ENCODE results near the gene CBFA2T2. TPM values are rescaled to one million over a fixed set of nuclear protein-coding genes. Genes with fewer than 3 reads are reported as not detected.

CBFA2T2 gene
- total and polyA plus RNA-seq, 2 donors (not counting 1 experiment from before 2014, with no cell fraction given) = 26.9 to 30.0 TPM

DNA sequence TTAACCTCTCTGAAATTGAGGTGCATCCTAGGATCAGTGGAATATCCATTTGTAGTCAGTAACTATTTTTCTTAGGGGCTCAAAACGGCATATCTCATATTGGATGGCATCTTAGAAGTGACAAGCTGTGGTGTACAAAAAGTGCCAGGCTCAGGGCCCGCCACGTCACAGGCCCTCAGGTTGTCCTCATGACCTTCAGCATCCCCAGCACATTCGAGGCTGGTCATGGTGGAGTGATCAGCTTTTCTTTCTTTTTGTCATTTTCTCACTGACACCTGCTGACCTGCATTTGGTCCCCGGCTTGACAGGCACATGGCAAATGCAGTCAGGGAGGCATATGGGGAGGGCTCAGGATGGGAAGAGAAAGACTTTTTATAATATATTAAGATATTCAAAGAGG lies 203.4 kb downstream of the CBFA2T2 start:
- ATAC-seq (ENCODE audit: low read depth) = no peak
- CTCF ChIA-PET = no interaction called here

DNA sequence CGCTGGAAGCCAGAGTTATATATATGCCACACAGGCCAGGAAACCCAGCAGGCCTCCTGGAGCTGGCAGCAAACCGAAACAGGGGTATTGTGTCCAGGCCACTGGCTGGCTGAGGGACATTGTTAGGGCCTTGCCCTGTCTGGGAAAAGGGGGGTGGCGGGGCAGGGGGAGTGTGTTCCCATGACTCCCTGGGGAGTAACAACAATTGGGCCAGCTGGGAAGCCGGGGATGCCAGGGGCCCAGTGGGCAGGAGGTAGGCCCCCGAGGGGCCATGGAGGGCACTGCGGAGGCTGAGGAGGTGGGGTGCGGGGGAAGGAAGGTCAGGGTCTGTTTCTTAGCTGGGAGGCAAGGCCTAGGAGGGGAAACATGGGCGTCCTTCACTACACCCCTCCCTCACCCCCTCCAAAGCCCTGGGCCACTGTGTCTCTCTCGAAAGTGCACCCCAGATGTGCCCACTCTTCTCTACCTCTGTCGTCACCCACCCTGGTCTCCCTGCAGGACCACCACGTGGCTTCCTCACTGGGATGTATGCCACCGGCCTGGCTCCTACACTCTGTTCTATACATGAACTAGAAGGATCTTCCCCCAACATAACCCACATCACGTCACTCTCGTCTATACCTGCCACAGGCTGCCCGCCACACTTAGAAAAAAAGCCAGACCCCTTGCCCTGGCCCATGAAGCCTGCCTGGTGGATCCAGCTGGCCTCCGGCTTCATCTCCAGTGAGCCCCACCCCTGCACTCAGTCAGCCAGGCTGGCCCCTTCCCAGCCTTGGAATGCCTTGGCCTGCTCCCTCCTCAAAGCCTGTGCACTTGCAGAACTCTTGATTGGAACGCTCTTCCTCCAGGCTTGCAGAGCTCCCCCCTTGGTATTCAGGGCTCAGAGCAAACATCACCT lies 204.1 kb downstream of the CBFA2T2 start:
- H3K9me3 Mint-ChIP-seq (ENCODE audit: insufficient read depth) = no peaks in the 10 kb centered on the region

More for the DNA sequence above, 203.4 kb downstream of the CBFA2T2 start:
- intact Hi-C loops (cut with micrococcal nuclease) = no loop called here
- no peaks in the 10 kb centered on the region for H3K4me1 ChIP-seq (ENCODE audit: control insufficient read depth in 2 of 2, insufficient read depth in 2 of 2, low read length in 2 of 2)
- no peak overlapping the region for H3K27ac ChIP-seq (ENCODE audit: low read length in 2 of 2)
- DNase-seq = no peak
- no peaks in the 10 kb centered on the region for H3K27me3 Mint-ChIP-seq
- WGBS (ENCODE audit: insufficient coverage) = 100% methylated on average over 3 of the region's 5 CpGs
- no peak overlapping the region for H3K4me2 ChIP-seq (replicated peaks; ENCODE audit: low read depth, low read length, poor library complexity, severe bottlenecking)
- H2AFZ ChIP-seq (ENCODE audit: insufficient read depth, low read depth, low read length, poor library complexity, severe bottlenecking) = no peak overlapping the region
- H3K9me3 Mint-ChIP-seq (ENCODE audit: insufficient read depth) = no peaks in the 10 kb centered on the region
- H3K36me3 ChIP-seq (replicated peaks in 1 of 2; ENCODE audit: control extremely low read depth in 1 of 2, control insufficient read depth in 1 of 2, extremely low read depth in 1 of 2, insufficient read depth in 2 of 2, low read length in 1 of 2) = no peaks in the 10 kb centered on the region
- H3K4me3 ChIP-seq (ENCODE audit: control extremely low read depth in 1 of 5, extremely low read depth in 1 of 5, insufficient read depth in 1 of 5, low read depth in 2 of 5, low read length in 4 of 5) = no peak overlapping the region
- H3K9me3 ChIP-seq (ENCODE audit: control extremely low read depth in 1 of 3, control insufficient read depth in 2 of 3, insufficient read depth in 1 of 3, low read length in 2 of 3) = peaks cover 0 to 3% (median 0%) of the 10 kb centered on the region in 3 donors
- no peak overlapping the region for H3K4me3 Mint-ChIP-seq
- no peaks in the 10 kb centered on the region for H4K20me1 ChIP-seq (ENCODE audit: control insufficient read depth, insufficient read depth, low read length, poor library complexity, severe bottlenecking)
- no peaks in the 10 kb centered on the region for H3K79me2 ChIP-seq (ENCODE audit: control insufficient read depth, insufficient read depth, low read length)
- POLR2A ChIA-PET = interaction anchor here (0.6 kb wide), 1 partner anchor 108 kb away, joined by 3 read pairs; no protein-coding TSS in a partner anchor
- no peak overlapping the region for H3K27ac Mint-ChIP-seq
- no peaks in the 10 kb centered on the region for H3K27me3 ChIP-seq (replicated peaks in 1 of 4; ENCODE audit: control extremely low read depth in 1 of 4, control insufficient read depth in 3 of 4, insufficient read depth in 4 of 4, low read length in 3 of 4)
- no peak overlapping the region for H3K9ac ChIP-seq (ENCODE audit: low read length)
- TF ChIP-seq, protein P1, sequence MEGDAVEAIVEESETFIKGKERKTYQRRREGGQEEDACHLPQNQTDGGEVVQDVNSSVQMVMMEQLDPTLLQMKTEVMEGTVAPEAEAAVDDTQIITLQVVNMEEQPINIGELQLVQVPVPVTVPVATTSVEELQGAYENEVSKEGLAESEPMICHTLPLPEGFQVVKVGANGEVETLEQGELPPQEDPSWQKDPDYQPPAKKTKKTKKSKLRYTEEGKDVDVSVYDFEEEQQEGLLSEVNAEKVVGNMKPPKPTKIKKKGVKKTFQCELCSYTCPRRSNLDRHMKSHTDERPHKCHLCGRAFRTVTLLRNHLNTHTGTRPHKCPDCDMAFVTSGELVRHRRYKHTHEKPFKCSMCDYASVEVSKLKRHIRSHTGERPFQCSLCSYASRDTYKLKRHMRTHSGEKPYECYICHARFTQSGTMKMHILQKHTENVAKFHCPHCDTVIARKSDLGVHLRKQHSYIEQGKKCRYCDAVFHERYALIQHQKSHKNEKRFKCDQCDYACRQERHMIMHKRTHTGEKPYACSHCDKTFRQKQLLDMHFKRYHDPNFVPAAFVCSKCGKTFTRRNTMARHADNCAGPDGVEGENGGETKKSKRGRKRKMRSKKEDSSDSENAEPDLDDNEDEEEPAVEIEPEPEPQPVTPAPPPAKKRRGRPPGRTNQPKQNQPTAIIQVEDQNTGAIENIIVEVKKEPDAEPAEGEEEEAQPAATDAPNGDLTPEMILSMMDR (IDR thresholded peaks at IDR 0.05) = no peak
- TF ChIP-seq EZH2 (IDR thresholded peaks at IDR 0.05; ENCODE audit: borderline replicate concordance, insufficient read depth, low read depth, low read length, poor library complexity, severe bottlenecking) = no peak
- no peaks in the 10 kb centered on the region for H3K4me1 Mint-ChIP-seq

More for the DNA sequence above, 204.1 kb downstream of the CBFA2T2 start:
- Mint-ChIP-seq H3K4me1 (no peaks in the 10 kb centered on the region), H3K4me3 (no peak overlapping the region), H3K27me3 (no peaks in the 10 kb centered on the region), H3K27ac (no peak overlapping the region)
- Histone ChIP-seq H3K27ac (ENCODE audit: low read length in 2 of 2) (no peak overlapping the region), H3K79me2 (ENCODE audit: control insufficient read depth, insufficient read depth, low read length) (no peaks in the 10 kb centered on the region), H3K36me3 (replicated peaks in 1 of 2; ENCODE audit: control extremely low read depth in 1 of 2, control insufficient read depth in 1 of 2, extremely low read depth in 1 of 2, insufficient read depth in 2 of 2, low read length in 1 of 2) (no peaks in the 10 kb centered on the region), H3K9ac (ENCODE audit: low read length) (no peak overlapping the region), H3K27me3 (replicated peaks in 1 of 4; ENCODE audit: control extremely low read depth in 1 of 4, control insufficient read depth in 3 of 4, insufficient read depth in 4 of 4, low read length in 3 of 4) (no peaks in the 10 kb centered on the region), H2AFZ (ENCODE audit: insufficient read depth, low read depth, low read length, poor library complexity, severe bottlenecking) (no peak overlapping the region), H4K20me1 (ENCODE audit: control insufficient read depth, insufficient read depth, low read length, poor library complexity, severe bottlenecking) (no peaks in the 10 kb centered on the region), H3K4me2 (replicated peaks; ENCODE audit: low read depth, low read length, poor library complexity, severe bottlenecking) (no peak overlapping the region), H3K9me3 (ENCODE audit: control extremely low read depth in 1 of 3, control insufficient read depth in 2 of 3, insufficient read depth in 1 of 3, low read length in 2 of 3) (peaks cover 0 to 10% (median 0%) of the 10 kb centered on the region in 3 donors), H3K4me3 (ENCODE audit: control extremely low read depth in 1 of 5, extremely low read depth in 1 of 5, insufficient read depth in 1 of 5, low read depth in 2 of 5, low read length in 4 of 5) (no peak overlapping the region), H3K4me1 (ENCODE audit: control insufficient read depth in 2 of 2, insufficient read depth in 2 of 2, low read length in 2 of 2) (no peaks in the 10 kb centered on the region)
- ChIA-PET POLR2A (interaction anchor here (0.6 kb wide), 1 partner anchor 107 kb away, joined by 3 read pairs; no protein-coding TSS in a partner anchor), CTCF (no interaction called here)
- no peak for ATAC-seq (ENCODE audit: low read depth)
- DNase-seq = no peak
- WGBS (ENCODE audit: insufficient coverage) = 91% methylated on average over 11 of the region's 17 CpGs
- no peak for TF ChIP-seq EZH2 (IDR thresholded peaks at IDR 0.05; ENCODE audit: borderline replicate concordance, insufficient read depth, low read depth, low read length, poor library complexity, severe bottlenecking)
- TF ChIP-seq, protein P1 (IDR thresholded peaks at IDR 0.05) = no peak
- intact Hi-C loops (cut with micrococcal nuclease) = no loop called here

All from B cell (primary cell).